ENCODE results near the gene PXK.
"Not testable (repeated sequence)": the region's sequence is repeated elsewhere in the genome, so short reads cannot be mapped to it uniquely, and the experiment has no call there.

- not testable (repeated sequence) for TF ChIP-seq SUZ12 (IDR thresholded peaks at IDR 0.05; ENCODE audit: extremely low read depth, insufficient read depth, insufficient read length); YY1 (IDR thresholded peaks at IDR 0.05; ENCODE audit: insufficient read depth, insufficient read length)
Measured at GRCh38 chr3:58440996-58441355, 108.3 kb downstream of the PXK start.
